Psoas muscle (tissue), 8 donors: ENCODE measurements around the gene MS4A18. TPM values are rescaled to one million over a fixed set of nuclear protein-coding genes. Genes with fewer than 3 reads are reported as not detected.

Source experiments
- ATAC-seq, 4 donors: fragments of 200-7000 bp; cut with Tn5 transposase; one replicate each; pipeline ENCODE4 v1.9.1; 2020; ENCODE audit warnings: moderate library complexity in 3 of 4, mild to moderate bottlenecking in 2 of 4
- DNase-seq, 2 donors: peaks; one replicate each; pipeline ENCODE4 v3.0.0-alpha.2; 2020
- H3K27ac ChIP-seq: fragments of 200-600 bp; one replicate; pipeline ENCODE4 v1.8.0; 2022
- H3K27me3 ChIP-seq, 3 donors: fragments of 200-600 bp in 1 of 3; one replicate each; pipeline versions ENCODE4 v1.6.1 to v1.8.0; 2013 to 2022; ENCODE audit warnings: low read length in 2 of 3, mild to moderate bottlenecking in 2 of 3, moderate library complexity in 1 of 3; ENCODE audit not compliant: insufficient read depth in 3 of 3
- H3K36me3 ChIP-seq, 2 donors: fragments of 200-600 bp in 1 of 2; one replicate each; pipeline versions ENCODE4 v1.6.1 to v1.8.0; 2013 to 2022; ENCODE audit warnings: low read depth in 1 of 2, mild to moderate bottlenecking in 1 of 2, moderate library complexity in 1 of 2; ENCODE audit not compliant: insufficient read depth in 1 of 2
- H3K4me1 ChIP-seq: fragments of 200-600 bp; one replicate; pipeline ENCODE4 v1.8.0; 2022
- H3K4me3 ChIP-seq: fragments of 200-600 bp; one replicate; pipeline ENCODE4 v1.8.0; 2022; ENCODE audit warnings: mild to moderate bottlenecking
- H3K9me3 ChIP-seq: fragments of 200-600 bp; one replicate; pipeline ENCODE4 v1.8.0; 2022
- CTCF ChIP-seq: fragments of 200-600 bp; IDR thresholded peaks from one replicate; pipeline ENCODE4 v1.8.0; 2022; ENCODE audit warnings: antibody characterized with exemption
- WGBS, 3 donors: extraction: QIAGEN DNeasy Blood & Tissue Kit; methylation state at CpG; one replicate each; pipeline versions ENCODE4 v1.1.6 to v1.1.7; 2013; 5-methylcytosine and 5-hydroxymethylcytosine counted together
- intact Hi-C, 2 donors: fragments of 100-400 bp; cut with DNase I; formaldehyde crosslinking; loops; one replicate each; pipeline versions ENCODE4 v1.11.0 to v1.14.2; 2022
- polyA plus RNA-seq, 3 donors: library from polyadenylated mRNA; stranded (reverse); fragments of 200-250 nt; gene quantifications; one replicate each; pipeline ENCODE4 v1.2.3, GENCODE V29; 2013
- total RNA-seq, 4 donors: library from RNA; stranded (reverse); fragmentation: NEBNext Ultra II Directional in 2 of 4; extraction: Animal tissue kit (Norgen Biotek cat#: 25700) in 2 of 4; gene quantifications; one replicate each; pipeline versions ENCODE4 v1.2.1 to v1.2.4, GENCODE V29; 2021 to 2023
- donor health status: healthy with polysubstance abuse.
- donor health status: DM: no; HTN: no; CAD: no; lungs with moderate emphysema.
- donor health status: Bipolar disorder and iron deficiency.
- donor health status: healthy.
- donor health status: DM: yes; HTN: yes; CAD: no.
- donor health status: DM: no; HTN: no; CAD: no.
- donor health status: DM: no; HTN: no; CAD: no.
- donor health status: DM: yes; HTN: yes; CAD: no.

The MS4A18 gene
- total and polyA plus RNA-seq, 7 donors: not detected

- intact Hi-C loops: no loop called here
- no peak within 1 kb of the TSS for H3K4me3 ChIP-seq
- TF ChIP-seq CTCF: no peak
- no peaks in the 10 kb centered on the region for H3K9me3 ChIP-seq
- H3K36me3 ChIP-seq: no peaks in the 10 kb centered on the region
- no peaks in the 10 kb centered on the region for H3K4me1 ChIP-seq
- no peaks in the 10 kb centered on the region for H3K27me3 ChIP-seq
- H3K27ac ChIP-seq: no peak within 1 kb of the TSS
- 1 to 3% (median 1%) methylated on average over 2 of the region's 2 CpGs for WGBS, 3 donors
- ATAC-seq (peak in 2 of 4 donors; percentile 58 to 65), DNase-seq (no peak)
These were observed 25.2 kb upstream of the MS4A18 start, which contains the start of gene MS4A8 for GRCh38 chr11:60699284-60699691. TSS of gene MS4A8 (plus strand) at chr11:60699612. CDS start at chr11:60700861, 1,249 bp downstream.

- ATAC-seq: no peak
- TF ChIP-seq CTCF: no peak
- H3K4me3 ChIP-seq: no peak overlapping the region
- H3K9me3 ChIP-seq: no peaks in the 10 kb centered on the region
- intact Hi-C loops: no loop called here
- WGBS, 3 donors: 85 to 90% (median 88%) methylated on average over 5 of the region's 5 CpGs
- H3K27ac ChIP-seq: no peak overlapping the region
- H3K4me1 ChIP-seq: no peaks in the 10 kb centered on the region
- no peaks in the 10 kb centered on the region for H3K27me3 ChIP-seq
- no peak for DNase-seq
- no peaks in the 10 kb centered on the region for H3K36me3 ChIP-seq
These were observed 24.6 kb upstream of the MS4A18 start for GRCh38 chr11:60699936-60700335.

GRCh38 chr11:60700689-60701468 is 23.6 kb upstream of the MS4A18 start:
- intact Hi-C loops: no loop called here
- Histone ChIP-seq H3K27me3 (no peaks in the 10 kb centered on the region), H3K9me3 (no peaks in the 10 kb centered on the region), H3K36me3 (no peaks in the 10 kb centered on the region), H3K4me3 (no peak overlapping the region), H3K27ac (no peak overlapping the region), H3K4me1 (no peaks in the 10 kb centered on the region)
- no peak for TF ChIP-seq CTCF
- no peak for ATAC-seq
- WGBS, 3 donors: 60 to 66% (median 64%) methylated on average over 14 of the region's 14 CpGs
- no peak for DNase-seq

GRCh38 chr11:60701469-60701818 is 23.1 kb upstream of the MS4A18 start:
- Histone ChIP-seq H3K27me3 (no peaks in the 10 kb centered on the region), H3K27ac (no peak overlapping the region), H3K9me3 (no peaks in the 10 kb centered on the region), H3K4me3 (no peak overlapping the region), H3K4me1 (no peaks in the 10 kb centered on the region), H3K36me3 (no peaks in the 10 kb centered on the region)
- ATAC-seq (no peak), DNase-seq (no peak)
- TF ChIP-seq CTCF: no peak
- WGBS, 3 donors: 69 to 77% (median 71%) methylated on average over 4 of the region's 4 CpGs
- intact Hi-C loops: no loop called here

- Histone ChIP-seq H3K27me3 (no peaks in the 10 kb centered on the region), H3K27ac (no peak overlapping the region), H3K4me1 (no peaks in the 10 kb centered on the region), H3K36me3 (no peaks in the 10 kb centered on the region), H3K9me3 (no peaks in the 10 kb centered on the region), H3K4me3 (no peak overlapping the region)
- TF ChIP-seq CTCF: no peak
- DNase-seq (no peak), ATAC-seq (peak in 1 of 4 donors; percentile 64)
- whole genome bisulfite sequencing, 3 donors: 45 to 69% (median 47%) methylated on average over 12 of the region's 12 CpGs
- intact Hi-C loops: no loop called here
These were observed 21.1 kb upstream of the MS4A18 start for GRCh38 chr11:60703374-60703773.
